Activated CD8-positive, alpha-beta memory T cell treated with anti-CD3 and anti-CD28 coated beads, Interleukin-2, amount 50 U/mL, for 1 hour (primary cell): ENCODE data around the gene LKAAEAR1.
"Not testable (repeated sequence)": the region's sequence is repeated elsewhere in the genome, so short reads cannot be mapped to it uniquely, and the experiment has no call there.

Source experiments
- DNase-seq: peaks from one replicate; pipeline ENCODE4 v3.0.0-alpha.2; 2020; ENCODE audit errors: extremely low read depth

The LKAAEAR1 gene

GRCh38 chr20:64098471-64099013, 14.3 kb upstream of the LKAAEAR1 start:
- DNase-seq: no peak

DNA sequence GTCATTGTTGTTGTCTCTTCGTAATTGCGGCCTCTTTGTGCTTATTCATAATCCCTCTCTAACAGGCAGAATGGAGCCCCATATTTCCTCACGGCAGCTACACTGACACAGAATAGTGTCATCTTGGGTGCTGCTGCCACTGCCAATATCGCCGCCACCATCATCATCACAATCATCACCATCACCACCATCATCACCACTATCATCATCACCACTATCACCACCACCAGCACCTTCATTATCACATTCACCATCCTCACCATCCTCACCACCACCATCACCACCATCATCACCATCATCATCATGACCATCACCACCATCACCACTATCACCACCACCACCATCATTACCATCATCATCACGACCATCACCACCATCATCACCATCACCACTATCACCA, 12.3 kb upstream of the LKAAEAR1 start:
- no peak for DNase-seq

GRCh38 chr20:64095927-64096326, 11.7 kb upstream of the LKAAEAR1 start:
- DNase-seq: no peak

DNA sequence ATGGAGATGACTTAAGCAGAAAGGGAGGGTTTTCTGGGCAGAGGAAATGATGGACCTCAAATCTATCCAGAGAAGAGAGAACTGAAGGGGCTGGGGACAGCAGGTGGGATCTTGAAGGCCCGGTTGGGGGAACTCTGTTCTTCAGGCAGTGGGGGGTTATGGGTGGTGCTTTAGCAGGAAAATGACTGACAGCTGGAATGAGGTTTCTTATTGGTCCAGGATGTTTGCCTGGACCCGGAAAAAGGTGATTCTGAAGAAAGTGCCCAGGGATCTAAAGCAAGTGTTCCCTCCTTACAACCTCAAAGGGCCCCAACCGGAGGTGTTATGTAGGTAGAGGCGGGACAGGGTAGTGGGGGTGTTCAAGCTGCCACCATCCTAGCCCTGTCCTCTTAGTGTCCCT, 11.3 kb upstream of the LKAAEAR1 start:
- no peak for DNase-seq

- DNase-seq: no peak
These were observed 8.9 kb upstream of the LKAAEAR1 start for GRCh38 chr20:64093013-64093503.

DNA sequence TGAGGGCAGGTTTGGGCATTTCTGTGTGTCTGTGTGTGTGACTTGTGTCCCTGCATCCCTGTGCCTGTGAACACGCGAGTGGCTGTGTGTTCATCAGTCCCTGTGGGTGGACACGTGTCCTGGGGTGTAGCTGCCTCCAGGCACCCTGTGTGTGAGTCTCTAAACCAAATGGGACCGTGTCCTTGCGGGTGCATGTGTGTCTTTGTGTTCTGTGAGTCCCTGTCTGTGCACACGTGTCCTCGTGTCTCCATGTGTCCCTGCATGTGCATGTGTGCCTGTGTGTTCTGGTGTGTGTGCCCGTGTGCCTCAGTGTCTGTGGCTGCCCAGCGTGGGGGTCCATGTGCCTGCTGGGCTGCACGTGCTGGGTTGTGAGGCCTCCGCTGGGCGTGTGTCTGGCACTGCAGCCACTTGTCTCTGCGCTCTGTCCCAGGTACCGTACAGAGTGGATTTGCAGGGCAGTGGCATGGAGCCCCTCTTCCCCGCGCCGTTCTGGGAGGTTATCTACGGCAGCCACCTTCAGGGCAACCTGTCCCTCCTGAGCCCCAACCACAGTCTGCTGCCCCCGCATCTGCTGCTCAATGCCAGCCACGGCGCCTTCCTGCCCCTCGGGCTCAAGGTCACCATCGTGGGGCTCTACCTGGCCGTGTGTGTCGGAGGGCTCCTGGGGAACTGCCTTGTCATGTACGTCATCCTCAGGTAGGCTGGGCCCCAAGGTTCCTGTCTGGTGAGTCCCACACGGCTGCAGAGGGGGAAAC, 8.2 kb upstream of the LKAAEAR1 start:
- DNase-seq: no peak

DNA sequence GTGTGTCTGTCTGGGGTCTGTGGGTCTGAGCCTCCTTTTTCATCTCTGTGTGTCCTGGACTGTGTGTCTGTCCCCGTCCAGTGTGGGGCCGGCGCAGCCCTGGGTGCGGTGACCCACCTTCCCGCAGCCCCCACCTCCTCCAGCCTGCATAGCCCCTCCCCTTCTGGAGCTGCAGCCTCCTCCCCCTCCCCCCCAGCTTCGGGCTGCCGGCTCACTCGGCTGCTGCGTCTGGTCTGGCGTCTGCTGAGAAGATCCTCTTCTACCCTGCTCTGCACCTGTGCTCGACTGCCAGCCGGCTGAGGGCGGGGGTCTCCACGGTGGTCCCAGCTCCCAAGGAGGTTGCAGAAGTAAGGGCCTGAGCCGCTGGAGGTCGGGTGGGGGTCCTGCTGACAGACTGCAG, 7.6 kb upstream of the LKAAEAR1 start:
- DNase-seq: no peak

DNA sequence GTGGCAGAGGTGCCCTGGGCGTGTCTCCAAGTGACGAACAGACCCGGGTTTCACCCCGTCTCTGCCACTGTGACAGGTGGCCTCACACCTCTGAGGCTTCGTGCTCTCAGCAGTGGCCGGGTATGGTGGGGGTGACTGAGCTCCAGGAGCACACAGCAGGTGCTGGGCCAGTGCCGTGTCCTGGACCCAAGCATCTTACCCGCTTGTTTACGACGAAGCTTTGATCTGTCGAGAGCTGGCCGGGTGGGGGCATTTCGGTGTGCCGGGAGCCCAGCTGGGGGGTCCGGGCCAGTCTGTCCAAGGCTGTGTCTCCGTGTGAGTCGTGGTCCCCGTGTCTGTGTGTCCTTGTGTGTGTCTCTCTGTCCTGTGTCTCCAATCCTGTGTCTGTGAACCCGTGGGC, 7.1 kb upstream of the LKAAEAR1 start:
- DNase-seq: no peak

- no peak for DNase-seq
These were observed 6.0 kb upstream of the LKAAEAR1 start for GRCh38 chr20:64090165-64090564.

GRCh38 chr20:64088586-64088985, 4.4 kb upstream of the LKAAEAR1 start:
- not testable (repeated sequence) for DNase-seq

- DNase-seq: not testable (repeated sequence)
These were observed 3.1 kb upstream of the LKAAEAR1 start for GRCh38 chr20:64087226-64087825.

DNA sequence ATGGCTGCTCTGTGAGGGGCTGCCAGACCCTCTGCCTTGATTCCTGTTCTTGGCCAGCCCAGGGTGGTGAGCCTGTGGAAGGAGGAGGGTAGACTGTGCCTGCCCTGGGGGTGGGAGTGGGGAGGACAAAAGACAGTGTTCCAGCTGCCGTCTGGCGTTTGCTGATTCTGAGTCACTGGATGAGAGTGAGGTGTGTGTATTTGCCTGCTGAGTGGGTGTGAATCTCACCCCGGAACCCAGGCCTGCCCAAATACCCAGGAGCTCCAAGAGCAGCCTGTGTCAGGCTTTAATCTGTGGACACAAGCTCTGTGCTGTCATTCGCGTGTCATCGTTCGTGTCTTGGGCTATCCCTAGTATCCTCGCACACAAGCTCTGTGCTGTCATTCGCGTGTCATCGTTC, 2.6 kb upstream of the LKAAEAR1 start:
- no peak for DNase-seq

DNA sequence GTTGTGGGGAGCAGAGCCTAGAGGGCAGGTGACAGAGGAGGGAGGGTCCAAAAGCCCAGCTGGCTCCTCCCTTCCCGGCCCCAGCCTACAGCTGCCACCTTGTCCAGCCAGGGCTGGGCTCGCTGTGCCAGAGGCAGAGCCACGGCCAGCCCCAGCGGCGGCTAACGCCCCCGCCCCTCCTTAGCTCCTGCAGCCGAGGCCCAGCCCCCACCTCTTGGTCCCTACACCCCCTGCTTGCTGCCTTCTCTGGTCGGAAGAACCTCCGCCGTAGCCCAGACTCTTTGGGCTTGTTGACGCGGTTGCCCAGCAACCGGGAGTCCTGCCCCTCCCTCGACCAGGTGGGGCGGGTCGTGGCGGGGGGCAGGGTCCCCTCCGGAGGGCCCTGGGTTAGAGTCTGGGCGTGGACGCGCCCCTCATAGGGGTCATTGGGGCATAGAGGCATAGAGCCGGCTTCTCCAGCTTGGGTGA, 521 bp upstream of the LKAAEAR1 start:
- DNase-seq: no peak

DNA sequence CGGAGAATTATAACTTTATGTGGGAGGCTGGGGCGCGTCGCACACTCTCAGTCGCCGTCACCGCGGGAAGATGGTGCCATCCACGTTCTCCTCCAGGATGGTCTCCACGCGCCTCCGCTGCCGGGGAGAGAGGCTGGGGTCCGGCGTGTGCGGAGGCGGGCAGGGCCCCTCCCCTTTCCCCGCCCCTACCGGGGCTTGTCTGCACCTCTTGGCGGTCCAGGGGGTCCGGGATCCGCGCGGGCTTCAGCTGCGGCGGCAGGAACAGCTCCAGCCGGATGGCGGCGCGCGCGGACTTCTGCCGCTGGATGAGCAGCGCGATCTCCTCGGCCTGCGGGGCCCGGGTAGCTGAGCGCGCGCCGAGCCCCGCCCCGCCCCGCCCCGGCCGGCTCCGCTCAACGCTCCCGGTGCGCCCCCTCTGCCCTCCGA, 807 bp downstream of the LKAAEAR1 start:
- no peak for DNase-seq

DNA sequence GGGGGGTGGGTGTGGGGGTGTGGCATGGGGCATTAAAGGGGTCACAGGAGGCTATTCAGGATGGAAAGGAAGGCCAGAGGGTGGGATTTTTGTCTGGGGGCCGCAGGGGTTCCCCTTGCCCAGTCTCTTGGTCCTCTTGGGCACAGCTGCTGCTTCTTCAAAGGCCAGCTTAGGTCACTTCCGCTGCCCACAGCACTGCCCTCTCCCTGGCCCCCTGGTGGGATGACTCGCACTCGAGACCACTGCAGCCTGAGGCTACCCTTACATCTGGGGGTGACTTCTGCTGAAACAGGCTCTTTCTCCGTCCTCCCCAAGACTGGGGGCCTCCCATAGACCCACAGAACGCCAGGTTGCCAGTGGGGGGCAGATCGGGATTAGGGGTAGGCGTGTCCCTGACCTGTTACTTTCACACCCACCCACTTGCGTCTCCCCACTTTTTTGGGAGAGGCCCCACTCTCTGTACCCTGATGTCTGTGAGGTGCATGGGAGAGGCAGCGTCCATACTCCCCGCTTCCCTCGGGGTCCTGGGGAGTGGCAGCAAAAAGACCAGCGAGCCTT, 1.3 kb downstream of the LKAAEAR1 start:
- DNase-seq: no peak

DNA sequence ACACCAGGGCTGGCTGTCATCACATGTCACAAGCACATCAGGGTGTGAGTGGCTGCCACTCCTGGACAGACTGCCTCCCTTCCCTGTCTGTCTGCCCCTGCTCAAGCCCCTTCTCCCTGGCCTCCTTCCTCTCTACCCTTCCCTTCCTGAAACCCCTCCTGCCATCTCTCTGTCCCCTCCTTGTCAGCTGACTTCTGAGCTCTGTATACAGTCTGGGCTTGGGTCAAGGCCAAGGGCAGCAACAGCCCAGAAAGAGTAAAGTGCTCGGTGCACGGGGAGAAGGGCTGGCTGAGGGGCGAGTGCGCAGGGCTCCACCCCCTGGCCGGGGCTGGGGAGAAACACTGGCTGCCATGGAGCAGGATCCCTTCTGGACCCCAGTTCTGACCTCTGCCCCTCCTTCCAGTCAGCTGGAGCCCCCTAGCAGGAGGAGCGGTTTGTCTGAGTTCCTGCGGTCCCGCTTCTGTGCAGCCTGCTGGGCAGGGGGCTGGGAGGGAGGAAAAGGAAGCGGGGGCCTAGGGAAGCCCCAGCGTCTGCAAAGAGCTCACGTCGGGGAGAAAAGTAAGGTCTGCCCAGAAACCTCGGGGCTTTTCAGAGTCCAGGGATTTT, 2.0 kb downstream of the LKAAEAR1 start:
- no peak for DNase-seq

- no peak for DNase-seq
These were observed 2.6 kb downstream of the LKAAEAR1 start for GRCh38 chr20:64081624-64081964.

DNA sequence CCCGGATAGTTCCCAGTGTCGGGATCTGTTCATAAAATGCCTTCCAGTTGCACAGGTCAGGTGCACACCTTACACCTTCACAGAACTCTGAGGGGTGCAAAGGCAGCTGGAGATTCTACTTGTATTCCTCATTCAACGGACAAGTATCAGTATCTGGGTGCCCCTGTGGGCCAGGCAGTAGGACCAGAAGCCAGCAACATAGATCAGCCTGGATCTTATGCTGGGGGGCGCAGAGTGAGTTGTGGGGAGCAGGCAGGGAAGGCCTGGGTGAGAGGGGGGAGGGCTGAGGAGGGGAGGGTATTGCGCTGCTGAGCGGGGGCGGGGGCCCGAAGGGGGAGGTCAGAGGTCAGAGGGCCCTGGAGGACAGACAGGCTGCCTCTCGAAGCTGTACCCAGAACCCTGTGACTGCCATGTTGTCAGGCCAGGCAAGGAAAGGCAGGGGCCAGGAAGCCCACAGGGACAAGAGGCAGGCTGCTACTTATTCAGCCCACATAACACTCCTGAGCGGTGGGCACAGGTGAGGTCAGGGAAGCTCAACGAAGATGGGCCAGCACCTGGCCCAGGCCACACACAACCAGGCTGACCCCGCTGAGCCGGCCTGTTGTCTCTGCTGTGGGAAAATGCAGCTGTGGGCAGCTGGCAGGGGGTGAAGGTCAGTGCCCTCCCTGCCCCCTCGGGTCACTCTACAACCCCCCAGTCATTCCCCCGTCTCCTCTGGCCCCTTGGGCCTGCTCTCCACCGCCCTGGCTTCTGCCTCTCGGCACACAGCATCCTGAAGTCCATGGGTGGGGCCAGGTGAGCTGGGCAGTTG, 3.2 kb downstream of the LKAAEAR1 start:
- DNase-seq: no peak

DNA sequence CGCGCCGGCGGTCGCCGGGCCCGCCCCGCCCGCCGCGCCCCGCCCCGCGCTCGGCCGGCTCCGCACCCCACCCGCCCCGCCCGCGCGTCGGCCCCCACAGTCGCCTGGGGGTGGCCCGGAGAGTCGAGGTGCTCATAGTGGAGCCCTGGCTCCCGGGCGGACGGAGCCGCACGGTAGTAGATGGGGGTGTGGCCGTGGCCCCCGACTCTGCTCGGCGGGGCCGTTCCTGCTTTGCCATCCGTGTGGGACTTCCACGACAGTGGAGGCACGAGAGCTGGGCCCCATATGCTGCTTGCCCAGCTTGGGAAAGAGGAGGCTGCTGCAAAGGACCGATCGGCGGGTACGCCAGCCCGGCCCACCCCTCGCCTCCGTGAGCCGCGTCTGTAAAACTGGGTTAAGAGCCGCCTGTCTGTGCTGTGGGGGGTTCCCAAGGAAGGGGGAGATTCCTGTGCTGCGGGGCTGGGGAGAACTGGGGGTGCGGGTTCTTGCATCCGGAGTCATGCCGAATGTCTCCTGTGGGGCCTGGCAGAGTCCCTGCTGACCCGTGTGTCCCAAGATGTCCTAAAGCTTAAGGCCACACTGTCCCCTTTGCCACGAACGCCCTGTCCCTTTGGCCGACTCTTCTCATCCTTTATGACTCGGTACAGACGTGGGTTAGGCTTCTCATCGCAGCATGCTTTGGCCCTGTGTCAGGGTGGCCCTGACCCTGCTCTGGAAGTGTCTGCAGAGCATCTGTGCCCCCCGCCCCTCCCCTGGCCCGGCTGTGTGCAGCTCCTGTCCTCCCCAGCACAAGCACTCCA, 4.0 kb downstream of the LKAAEAR1 start, which contains the start of gene OPRL1:
Gene OPRL1 (plus strand): TSS at position 70 of the 800 bp plus-strand sequence. CDS start 12,639 bp downstream, outside the sequence.
- DNase-seq: no peak

DNA sequence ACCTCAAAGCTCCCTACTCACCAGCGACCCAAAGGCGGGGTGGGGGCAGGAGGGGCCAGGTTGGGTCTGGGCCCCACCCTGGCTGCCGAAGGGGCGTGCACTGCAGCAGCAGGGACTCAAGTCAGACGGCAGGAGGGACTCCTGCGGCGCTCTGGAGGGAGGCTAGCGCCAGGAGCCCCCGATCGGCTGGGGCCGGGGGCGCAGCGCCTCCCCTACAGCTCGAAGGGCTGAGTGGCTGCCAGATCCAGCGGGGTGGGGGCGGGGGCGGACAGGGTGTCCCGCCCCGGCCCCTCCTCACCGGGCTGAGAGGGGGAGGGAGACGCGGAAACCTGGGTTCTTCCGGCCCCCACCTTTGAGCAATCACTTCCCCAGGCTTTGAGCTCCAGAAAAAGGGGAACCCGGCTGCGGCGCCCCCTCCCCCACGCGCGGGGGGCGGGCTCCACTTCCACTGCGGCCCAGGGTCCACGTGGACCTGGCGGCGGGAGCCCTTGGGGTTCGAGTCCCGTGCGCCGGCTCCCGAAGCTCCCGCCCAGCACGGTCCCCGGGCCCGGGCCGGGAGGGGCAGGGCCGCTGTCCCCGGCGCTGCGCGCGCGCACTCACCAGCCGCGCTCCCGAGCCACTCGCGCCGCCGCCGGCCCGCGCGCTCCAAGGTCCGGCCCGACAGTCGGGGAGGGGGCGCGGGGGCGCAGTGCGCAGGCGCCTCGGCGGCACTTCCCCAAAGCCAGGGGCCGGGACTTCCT, 4.8 kb downstream of the LKAAEAR1 start, which contains the start of gene RGS19:
Gene RGS19 (minus strand): TSS at position 246 of the 740 bp plus-strand sequence. CDS start 2,632 bp downstream, outside the sequence.
- DNase-seq: no peak
